SK-N-SH treated with all-trans-retinoic acid at 6 μM for 48 hours (cell line): ENCODE results near the gene CXXC5.

Experiments
- ATAC-seq: fragments of 200-7000 bp; cut with Tn5 transposase; 3 replicates; pipeline ENCODE4 v1.9.1; 2020; ENCODE audit warnings: mild to moderate bottlenecking, moderate library complexity
- ARNTL ChIP-seq: fragments of 450-650 bp; formaldehyde crosslinking; IDR thresholded peaks from 2 replicates; pipeline ENCODE4 v1.5.0; 2020; ENCODE audit warnings: low read depth, mild to moderate bottlenecking, moderate library complexity, borderline replicate concordance
- BACH2 ChIP-seq: fragments of 250-450 bp; sonication (Bioruptor Pico); IDR thresholded peaks from 2 replicates; pipeline ENCODE4 v1.9.0; 2021; ENCODE audit warnings: mild to moderate bottlenecking, borderline replicate concordance
- CREB5 ChIP-seq: fragments of 250-450 bp; sonication (Bioruptor Pico); IDR thresholded peaks from 2 replicates; pipeline ENCODE4 v1.5.1; 2020; ENCODE audit warnings: low read depth, mild to moderate bottlenecking, moderate library complexity
- CSDC2 ChIP-seq: fragments of 250-450 bp; sonication (Bioruptor Pico); IDR thresholded peaks from 2 replicates; pipeline ENCODE4 v1.5.0; 2020; ENCODE audit warnings: mild to moderate bottlenecking, moderate library complexity
- CSRNP3 ChIP-seq: fragments of 250-450 bp; sonication (Bioruptor Pico); IDR thresholded peaks from 2 replicates; pipeline ENCODE4 v1.5.1; 2021; ENCODE audit warnings: mild to moderate bottlenecking, moderate library complexity
- ESRRG ChIP-seq: fragments of 250-450 bp; sonication (Bioruptor Pico); IDR thresholded peaks from 2 replicates; pipeline ENCODE4 v1.6.1; 2021; ENCODE audit warnings: mild to moderate bottlenecking
- GLIS3 ChIP-seq: fragments of 250-450 bp; sonication (Bioruptor Pico); IDR thresholded peaks from 2 replicates; pipeline ENCODE4 v1.5.0; 2020; ENCODE audit warnings: mild to moderate bottlenecking, moderate library complexity
- ISL1 ChIP-seq: fragments of 250-450 bp; sonication (Bioruptor Pico); IDR thresholded peaks from 2 replicates; pipeline ENCODE4 v2.1.2; 2022; ENCODE audit warnings: mild to moderate bottlenecking, moderate library complexity
- OSR1 ChIP-seq: fragments of 250-450 bp; sonication (Bioruptor Pico); IDR thresholded peaks from 2 replicates; pipeline ENCODE4 v1.8.0; 2022; ENCODE audit warnings: moderate library complexity, mild to moderate bottlenecking, inconsistent platforms
- PPARA ChIP-seq: fragments of 250-450 bp; sonication (Bioruptor Pico); IDR thresholded peaks from 2 replicates; pipeline ENCODE4 v1.5.0; 2020; ENCODE audit warnings: mild to moderate bottlenecking, borderline replicate concordance
- RARB ChIP-seq: fragments of 250-450 bp; sonication (Bioruptor Pico); IDR thresholded peaks from 2 replicates; pipeline ENCODE4 v1.8.0; 2021; ENCODE audit warnings: mild to moderate bottlenecking, moderate library complexity
- SNAI2 ChIP-seq: fragments of 250-450 bp; sonication (Bioruptor Pico); IDR thresholded peaks from 2 replicates; pipeline ENCODE4 v1.5.0; 2020; ENCODE audit warnings: mild to moderate bottlenecking, moderate library complexity
- TCF4 ChIP-seq: fragments of 250-450 bp; sonication (Bioruptor Pico); IDR thresholded peaks from 2 replicates; pipeline ENCODE4 v1.8.0; 2021; ENCODE audit warnings: mild to moderate bottlenecking, moderate library complexity, borderline replicate concordance
- TOX ChIP-seq: fragments of 250-450 bp; sonication (Bioruptor Pico); IDR thresholded peaks from 2 replicates; pipeline ENCODE4 v1.8.0; 2021; ENCODE audit warnings: mild to moderate bottlenecking, moderate library complexity, borderline replicate concordance
- TSHZ2 ChIP-seq: fragments of 250-450 bp; sonication (Bioruptor Pico); IDR thresholded peaks from 2 replicates; pipeline ENCODE4 v1.5.0; 2020; ENCODE audit warnings: mild to moderate bottlenecking, moderate library complexity
- ZC3H10 ChIP-seq: fragments of 250-450 bp; sonication (Bioruptor Pico); IDR thresholded peaks from 2 replicates; pipeline ENCODE4 v1.5.1; 2021; ENCODE audit warnings: mild to moderate bottlenecking, moderate library complexity
- ZFP3 ChIP-seq: fragments of 250-450 bp; sonication (Bioruptor Pico); IDR thresholded peaks from 2 replicates; pipeline ENCODE4 v1.5.0; 2020; ENCODE audit warnings: mild to moderate bottlenecking, moderate library complexity
- ZFP30 ChIP-seq: fragments of 450-650 bp; formaldehyde crosslinking; IDR thresholded peaks from 2 replicates; pipeline ENCODE4 v1.5.0; 2022; ENCODE audit warnings: mild to moderate bottlenecking, moderate library complexity
- ZNF565 ChIP-seq: fragments of 450-650 bp; formaldehyde crosslinking; conservative IDR thresholded peaks from 2 replicates; pipeline ENCODE4 v1.5.0; 2020; ENCODE audit warnings: low read depth, mild to moderate bottlenecking, moderate library complexity
- ZNF70 ChIP-seq: fragments of 450-650 bp; formaldehyde crosslinking; IDR thresholded peaks from 2 replicates; pipeline ENCODE4 v1.5.0; 2020; ENCODE audit warnings: mild to moderate bottlenecking, moderate library complexity
- TF ChIP-seq, protein P1 (sequence below): fragments of 250-450 bp; sonication (Bioruptor Pico); IDR thresholded peaks from 2 replicates; pipeline ENCODE4 v1.8.0; 2021; ENCODE audit warnings: low read depth, mild to moderate bottlenecking, moderate library complexity, borderline replicate concordance
- TF ChIP-seq, protein P2 (sequence below): fragments of 250-450 bp; sonication (Bioruptor Pico); IDR thresholded peaks from 2 replicates; pipeline ENCODE4 v1.8.0; 2020; ENCODE audit warnings: mild to moderate bottlenecking, moderate library complexity, borderline replicate concordance

Gene CXXC5

GRCh38 chr5:139633295-139634027 lies 14.7 kb upstream of the CXXC5 start:
- peak; percentile 37 for ATAC-seq
- TF ChIP-seq TCF4 (CRISPR knock-in tag): no peak
- TF ChIP-seq BACH2 (CRISPR knock-in tag): no peak
- no peak for TF ChIP-seq ESRRG
- TF ChIP-seq RARB (CRISPR knock-in tag): no peak
- TF ChIP-seq ZC3H10 (CRISPR knock-in tag): no peak
- no peak for TF ChIP-seq TSHZ2
- no peak for TF ChIP-seq OSR1
- TF ChIP-seq CSDC2 (CRISPR knock-in tag): no peak
- no peak for TF ChIP-seq ZFP3 (CRISPR knock-in tag)
- TF ChIP-seq CSRNP3 (CRISPR knock-in tag): no peak
- TF ChIP-seq ZNF70 (CRISPR knock-in tag): no peak
- TF ChIP-seq GLIS3 (CRISPR knock-in tag): no peak
- no peak for TF ChIP-seq TOX
- no peak for TF ChIP-seq ISL1
- no peak for TF ChIP-seq ARNTL (CRISPR knock-in tag)
- TF ChIP-seq, protein P1, sequence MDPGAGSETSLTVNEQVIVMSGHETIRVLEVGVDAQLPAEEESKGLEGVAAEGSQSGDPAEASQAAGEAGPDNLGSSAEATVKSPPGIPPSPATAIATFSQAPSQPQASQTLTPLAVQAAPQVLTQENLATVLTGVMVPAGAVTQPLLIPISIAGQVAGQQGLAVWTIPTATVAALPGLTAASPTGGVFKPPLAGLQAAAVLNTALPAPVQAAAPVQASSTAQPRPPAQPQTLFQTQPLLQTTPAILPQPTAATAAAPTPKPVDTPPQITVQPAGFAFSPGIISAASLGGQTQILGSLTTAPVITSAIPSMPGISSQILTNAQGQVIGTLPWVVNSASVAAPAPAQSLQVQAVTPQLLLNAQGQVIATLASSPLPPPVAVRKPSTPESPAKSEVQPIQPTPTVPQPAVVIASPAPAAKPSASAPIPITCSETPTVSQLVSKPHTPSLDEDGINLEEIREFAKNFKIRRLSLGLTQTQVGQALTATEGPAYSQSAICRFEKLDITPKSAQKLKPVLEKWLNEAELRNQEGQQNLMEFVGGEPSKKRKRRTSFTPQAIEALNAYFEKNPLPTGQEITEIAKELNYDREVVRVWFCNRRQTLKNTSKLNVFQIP (CRISPR knock-in tag): no peak
- TF ChIP-seq, protein P2, sequence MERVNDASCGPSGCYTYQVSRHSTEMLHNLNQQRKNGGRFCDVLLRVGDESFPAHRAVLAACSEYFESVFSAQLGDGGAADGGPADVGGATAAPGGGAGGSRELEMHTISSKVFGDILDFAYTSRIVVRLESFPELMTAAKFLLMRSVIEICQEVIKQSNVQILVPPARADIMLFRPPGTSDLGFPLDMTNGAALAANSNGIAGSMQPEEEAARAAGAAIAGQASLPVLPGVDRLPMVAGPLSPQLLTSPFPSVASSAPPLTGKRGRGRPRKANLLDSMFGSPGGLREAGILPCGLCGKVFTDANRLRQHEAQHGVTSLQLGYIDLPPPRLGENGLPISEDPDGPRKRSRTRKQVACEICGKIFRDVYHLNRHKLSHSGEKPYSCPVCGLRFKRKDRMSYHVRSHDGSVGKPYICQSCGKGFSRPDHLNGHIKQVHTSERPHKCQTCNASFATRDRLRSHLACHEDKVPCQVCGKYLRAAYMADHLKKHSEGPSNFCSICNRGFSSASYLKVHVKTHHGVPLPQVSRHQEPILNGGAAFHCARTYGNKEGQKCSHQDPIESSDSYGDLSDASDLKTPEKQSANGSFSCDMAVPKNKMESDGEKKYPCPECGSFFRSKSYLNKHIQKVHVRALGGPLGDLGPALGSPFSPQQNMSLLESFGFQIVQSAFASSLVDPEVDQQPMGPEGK (CRISPR knock-in tag): no peak
- TF ChIP-seq, all 23 proteins: peak for 0

- ATAC-seq: no peak
- TF ChIP-seq TCF4 (CRISPR knock-in tag) (no peak), BACH2 (CRISPR knock-in tag) (no peak), ZFP30 (CRISPR knock-in tag) (no peak), CREB5 (no peak), GLIS3 (CRISPR knock-in tag) (no peak), ZNF70 (CRISPR knock-in tag) (no peak), RARB (CRISPR knock-in tag) (no peak), CSRNP3 (CRISPR knock-in tag) (no peak), TSHZ2 (no peak), ARNTL (CRISPR knock-in tag) (no peak), SNAI2 (CRISPR knock-in tag) (no peak), PPARA (CRISPR knock-in tag) (no peak), ESRRG (no peak), ZNF565 (CRISPR knock-in tag) (no peak), CSDC2 (CRISPR knock-in tag) (no peak)
- TF ChIP-seq, protein P1 (CRISPR knock-in tag): no peak
Observed at GRCh38 chr5:139634028-139634325, 14.2 kb upstream of the CXXC5 start.
